ENCODE data around the gene TRPC4. TPM values are rescaled to one million over a fixed set of nuclear protein-coding genes. Genes with fewer than 3 reads are reported as not detected.
"Not testable (repeated sequence)": the region's sequence is repeated elsewhere in the genome, so short reads cannot be mapped to it uniquely, and the experiment has no call there.

TRPC4 gene
- total RNA-seq, 1 experiment from 2014 or later, result 0.10 TPM

- ATAC-seq (no peak), DNase-seq (ENCODE audit: low read depth, low spot score) (no peak)
- no peaks in the 10 kb centered on the region for H3K4me1 ChIP-seq (ENCODE audit: control insufficient read depth, insufficient read depth, low read length)
- in situ Hi-C loops (cut with HindIII; ENCODE audit: low pct_unique_long_range_greater_than_20kb, low sequenced_read_pairs), result no loop called here
- TF ChIP-seq SIN3A (IDR thresholded peaks at IDR 0.05; ENCODE audit: borderline replicate concordance, insufficient read depth, low read depth, low read length) (no peak), TCF7L2 (IDR thresholded peaks at IDR 0.05; ENCODE audit: low read depth, low read length) (no peak), REST (IDR thresholded peaks at IDR 0.05; ENCODE audit: insufficient read depth in 1 of 2, low read depth in 2 of 2, low read length in 1 of 2) (no peak), CTCF (IDR thresholded peaks at IDR 0.05) (no peak), POLR2AphosphoS5 (IDR thresholded peaks at IDR 0.05; ENCODE audit: low read depth, low read length) (no peak)
- no peak overlapping the region for H3K4me3 ChIP-seq (ENCODE audit: low read depth in 2 of 2, low read length in 2 of 2)
- intact Hi-C loops (cut with micrococcal nuclease; ENCODE audit: unreplicated experiment), result no loop called here
- no peaks in the 10 kb centered on the region for H3K36me3 ChIP-seq (ENCODE audit: control insufficient read depth, insufficient read depth, low read length)
- BruUV-seq (replicated peaks), result no TSS peak
- H3K9me3 ChIP-seq (ENCODE audit: control insufficient read depth, insufficient read depth, low read depth, low read length), result no peaks in the 10 kb centered on the region
- no peak overlapping the region for H3K27ac ChIP-seq (ENCODE audit: low read length)
- H3K27me3 ChIP-seq (ENCODE audit: control insufficient read depth, insufficient read depth, low read length), result no peaks in the 10 kb centered on the region
- ChIA-PET POLR2A (no interaction called here), CTCF (no interaction called here)
Measured at GRCh38 chr13:37594550-37594949, 275.0 kb downstream of the TRPC4 start.

GRCh38 chr13:37589381-37589780, 280.2 kb downstream of the TRPC4 start:
- in situ Hi-C loops (cut with HindIII; ENCODE audit: low pct_unique_long_range_greater_than_20kb, low sequenced_read_pairs); H3K4me3 ChIP-seq (ENCODE audit: low read depth in 2 of 2, low read length in 2 of 2); CTCF ChIA-PET; H3K27ac ChIP-seq (ENCODE audit: low read length); DNase-seq (ENCODE audit: low read depth, low spot score); BruUV-seq (replicated peaks); H3K9me3 ChIP-seq (ENCODE audit: control insufficient read depth, insufficient read depth, low read depth, low read length); H3K4me1 ChIP-seq (ENCODE audit: control insufficient read depth, insufficient read depth, low read length); H3K36me3 ChIP-seq (ENCODE audit: control insufficient read depth, insufficient read depth, low read length); intact Hi-C loops (cut with micrococcal nuclease; ENCODE audit: unreplicated experiment); H3K27me3 ChIP-seq (ENCODE audit: control insufficient read depth, insufficient read depth, low read length); POLR2A ChIA-PET; ATAC-seq: not testable (repeated sequence)

- ChIA-PET CTCF (no interaction called here), POLR2A (no interaction called here)
- intact Hi-C loops (cut with micrococcal nuclease; ENCODE audit: unreplicated experiment), result no loop called here
- no TSS peak for BruUV-seq (replicated peaks)
- in situ Hi-C loops (cut with HindIII; ENCODE audit: low pct_unique_long_range_greater_than_20kb, low sequenced_read_pairs), result no loop called here
- Histone ChIP-seq H3K36me3 (ENCODE audit: control insufficient read depth, insufficient read depth, low read length) (no peaks in the 10 kb centered on the region), H3K27ac (ENCODE audit: low read length) (no peak overlapping the region), H3K4me1 (ENCODE audit: control insufficient read depth, insufficient read depth, low read length) (no peaks in the 10 kb centered on the region), H3K4me3 (ENCODE audit: low read depth in 2 of 2, low read length in 2 of 2) (no peak overlapping the region), H3K27me3 (ENCODE audit: control insufficient read depth, insufficient read depth, low read length) (no peaks in the 10 kb centered on the region), H3K9me3 (ENCODE audit: control insufficient read depth, insufficient read depth, low read depth, low read length) (no peaks in the 10 kb centered on the region)
- ATAC-seq, result no peak
- TF ChIP-seq SIN3A (IDR thresholded peaks at IDR 0.05; ENCODE audit: borderline replicate concordance, insufficient read depth, low read depth, low read length) (no peak), CTCF (IDR thresholded peaks at IDR 0.05) (no peak), REST (IDR thresholded peaks at IDR 0.05; ENCODE audit: insufficient read depth in 1 of 2, low read depth in 2 of 2, low read length in 1 of 2) (no peak), TCF7L2 (IDR thresholded peaks at IDR 0.05; ENCODE audit: low read depth, low read length) (no peak), POLR2AphosphoS5 (IDR thresholded peaks at IDR 0.05; ENCODE audit: low read depth, low read length) (no peak)
- DNase-seq (ENCODE audit: low read depth, low spot score), result no peak
Measured at GRCh38 chr13:37587236-37587635, 282.3 kb downstream of the TRPC4 start.
